HepG2 (cell line): ENCODE measurements around the gene POLR2B. TPM values are rescaled to one million over a fixed set of nuclear protein-coding genes. Genes with fewer than 3 reads are reported as not detected.
A peak's percentile ranks its signal among the peaks of the same experiment; 100 is the strongest.

Experiments
- ATAC-seq: fragments of 200-7000 bp; cut with Tn5 transposase; 3 replicates; pipeline ENCODE4 v1.9.1; 2020; ENCODE audit warnings: mild to moderate bottlenecking, moderate library complexity
- BruUV-seq: library from RNA; stranded (reverse); fragments of 400-500 nt; replicated peaks from 2 replicates; lab custom pipeline; 2021; lab: Mats Ljungman, UMichigan
- CTCF ChIA-PET: fragments of 300-600 bp; formaldehyde crosslinking; extraction: SDS; loops from one replicate; lab custom pipeline; 2021; ENCODE audit warnings: low total read pairs, inconsistent platforms, low intra/inter-chr PET ratio; lab: Yijun Ruan, JAX
- POLR2A ChIA-PET: fragments of 350-600 bp; sonication (Branson Sonifier 250); formaldehyde crosslinking; loops from one replicate; lab custom pipeline; 2020; ENCODE audit warnings: antibody characterized with exemption, inconsistent platforms; lab: Yijun Ruan, JAX
- DNase-seq: peaks from one replicate; pipeline ENCODE4 v3.0.0-alpha.2; 2015; ENCODE audit warnings: low spot score
- FAIRE-seq: peaks from 3 replicates; lab custom pipeline; 2011; peaks lifted over from hg19 to GRCh38; lab: Jason Lieb, UNC
- H2AFZ ChIP-seq: one replicate; pipeline ENCODE4 v1.6.1; 2011; ENCODE audit warnings: low read length, inconsistent platforms
- H3K27ac ChIP-seq: fragments of 300-600 bp; 3 replicates; pipeline ENCODE4 v1.8.0; 2011; ENCODE audit warnings: mixed run types, mild to moderate bottlenecking, mixed read lengths, low read length, inconsistent platforms; ENCODE audit not compliant: insufficient read depth; ENCODE audit errors: extremely low read length
- H3K27me3 ChIP-seq, 2 experiments: fragments of 200-600 bp in 1 of 2; 2 replicates in 1 of 2; 3 replicates in 1 of 2; pipeline versions ENCODE4 v1.6.0 to v1.8.0; 2011; ENCODE audit warnings: low read length in 2 of 2, mild to moderate bottlenecking in 2 of 2, moderate library complexity in 2 of 2, inconsistent platforms in 1 of 2; ENCODE audit not compliant: insufficient read depth in 2 of 2, control insufficient read depth in 1 of 2
- H3K36me3 ChIP-seq, 2 experiments: fragments of 200-600 bp in 1 of 2; replicated peaks in 1 of 2; 2 replicates in 1 of 2; 3 replicates in 1 of 2; pipeline versions ENCODE4 v1.5.1 to v1.8.0; 2011; ENCODE audit warnings: low read length in 2 of 2, inconsistent platforms in 1 of 2; ENCODE audit not compliant: insufficient read depth in 2 of 2, control insufficient read depth in 1 of 2
- H3K4me1 ChIP-seq: 2 replicates; pipeline ENCODE4 v1.5.1; 2012; ENCODE audit warnings: low read length, inconsistent platforms; ENCODE audit not compliant: insufficient read depth
- H3K4me2 ChIP-seq: 2 replicates; pipeline ENCODE4 v1.6.0; 2011; ENCODE audit warnings: low read depth, low read length, inconsistent platforms
- H3K4me3 ChIP-seq, 3 experiments: fragments of 200-600 bp in 1 of 3; sonication (generic), shearing (Covaris generic) in 1 of 3; replicated peaks in 1 of 3; 2 replicates each; pipeline ENCODE4 v1.5.1; 2011 to 2016; ENCODE audit warnings: low read length in 3 of 3, inconsistent platforms in 2 of 3, low read depth in 2 of 3, mild to moderate bottlenecking in 2 of 3, control low read depth in 1 of 3, mixed read lengths in 1 of 3; ENCODE audit not compliant: insufficient read depth in 1 of 3
- H3K79me2 ChIP-seq: one replicate; pipeline ENCODE4 v1.6.1; 2011; ENCODE audit warnings: low read length, inconsistent platforms; ENCODE audit not compliant: insufficient read depth
- H3K9ac ChIP-seq: 2 replicates; pipeline ENCODE4 v1.6.0; 2011; ENCODE audit warnings: mild to moderate bottlenecking, low read depth, low read length, inconsistent platforms; ENCODE audit not compliant: insufficient read depth
- H3K9me3 ChIP-seq: 2 replicates; pipeline ENCODE4 v1.5.1; 2012; ENCODE audit warnings: mild to moderate bottlenecking, low read length
- H4K20me1 ChIP-seq: 2 replicates; pipeline ENCODE4 v1.6.0; 2011; ENCODE audit warnings: inconsistent platforms, mild to moderate bottlenecking, low read length, moderate library complexity; ENCODE audit not compliant: insufficient read depth
- BRD4 ChIP-seq: sonication (generic); formaldehyde crosslinking; IDR thresholded peaks from 2 replicates; pipeline ENCODE4 v1.4.0; 2020; ENCODE audit warnings: missing genetic modification reagents
- DDIT3 ChIP-seq: sonication (generic); formaldehyde crosslinking; IDR thresholded peaks from 2 replicates; pipeline ENCODE4 v1.4.0; 2020; ENCODE audit warnings: mild to moderate bottlenecking, missing genetic modification reagents
- FLYWCH1 ChIP-seq: sonication (generic); formaldehyde crosslinking; IDR thresholded peaks from 2 replicates; pipeline ENCODE4 v1.8.1; 2023; ENCODE audit warnings: mild to moderate bottlenecking, missing genetic modification reagents
- FOXK2 ChIP-seq: fragments of 450-650 bp; IDR thresholded peaks from 2 replicates; pipeline ENCODE4 v1.6.1; 2016
- GLMP ChIP-seq: sonication (generic); formaldehyde crosslinking; IDR thresholded peaks from 2 replicates; pipeline ENCODE4 v1.9.0; 2021; ENCODE audit warnings: missing genetic modification reagents, mild to moderate bottlenecking, borderline replicate concordance
- HMGA1 ChIP-seq: sonication (generic); formaldehyde crosslinking; conservative IDR thresholded peaks from 2 replicates; pipeline ENCODE4 v1.4.0; 2020; ENCODE audit warnings: missing genetic modification reagents
- HNF4A ChIP-seq: sonication (generic); formaldehyde crosslinking; IDR thresholded peaks from 2 replicates; pipeline ENCODE4 v1.4.0; 2020; ENCODE audit warnings: missing genetic modification reagents
- HOXA3 ChIP-seq: sonication (generic); formaldehyde crosslinking; IDR thresholded peaks from 2 replicates; pipeline ENCODE4 v1.5.0; 2020; ENCODE audit warnings: missing genetic modification reagents
- U2AF2 ChIP-seq: fragments of 200-400 bp; formaldehyde crosslinking; IDR thresholded peaks from 2 replicates; pipeline ENCODE4 v1.6.1; 2017; ENCODE audit warnings: low read depth, mild to moderate bottlenecking, low read length
- XRCC5 ChIP-seq: fragments of 200-400 bp; formaldehyde crosslinking; optimal IDR thresholded peaks from 2 replicates; pipeline ENCODE3; 2017; ENCODE audit warnings: mild to moderate bottlenecking, low read length
- YEATS4 ChIP-seq: sonication (generic); formaldehyde crosslinking; IDR thresholded peaks from 2 replicates; pipeline ENCODE4 v1.4.0; 2020; ENCODE audit warnings: missing genetic modification reagents, borderline replicate concordance
- ZEB1 ChIP-seq: IDR thresholded peaks from 2 replicates; pipeline ENCODE4 v1.6.1; 2012; ENCODE audit warnings: mild to moderate bottlenecking, low read depth, inconsistent platforms; ENCODE audit not compliant: insufficient replicate concordance
- ZNF12 ChIP-seq: sonication (generic); formaldehyde crosslinking; IDR thresholded peaks from 2 replicates; pipeline ENCODE4 v1.5.0; 2020; ENCODE audit warnings: missing genetic modification reagents
- ZNF121 ChIP-seq: sonication (generic); formaldehyde crosslinking; IDR thresholded peaks from 2 replicates; pipeline ENCODE4 v1.5.0; 2020; ENCODE audit warnings: mild to moderate bottlenecking, missing genetic modification reagents
- ZNF234 ChIP-seq: sonication (generic); formaldehyde crosslinking; conservative IDR thresholded peaks from 2 replicates; pipeline ENCODE4 v1.5.1; 2020; ENCODE audit warnings: mild to moderate bottlenecking, missing genetic modification reagents
- ZNF280D ChIP-seq: sonication (generic); formaldehyde crosslinking; IDR thresholded peaks from 2 replicates; pipeline ENCODE4 v1.5.1; 2020; ENCODE audit warnings: mild to moderate bottlenecking, missing genetic modification reagents
- ZNF326 ChIP-seq: sonication (generic); formaldehyde crosslinking; IDR thresholded peaks from 2 replicates; pipeline ENCODE4 v1.4.0; 2020; ENCODE audit warnings: missing genetic modification reagents, borderline replicate concordance
- ZNF672 ChIP-seq: sonication (generic); formaldehyde crosslinking; IDR thresholded peaks from 2 replicates; pipeline ENCODE4 v1.8.1; 2022; ENCODE audit warnings: missing genetic modification reagents
- ZNF792 ChIP-seq: IDR thresholded peaks from 2 replicates; pipeline ENCODE4 v1.6.1; 2016
- WGBS: methylation state at CpG from one replicate; pipeline ENCODE4 v1.1.6; 2017; ENCODE audit warnings: low lambda C conversion rate; 5-methylcytosine and 5-hydroxymethylcytosine counted together
- in situ Hi-C: cut with HindIII; loops from 2 replicates; pipeline ENCODE4 v1.10.0; 2017; ENCODE audit warnings: low pct_unique_long_range_greater_than_20kb; ENCODE audit not compliant: extremely low pct_ligation_motif_present
- intact Hi-C: fragments of 100-400 bp; cut with micrococcal nuclease; formaldehyde crosslinking; loops from one replicate; pipeline ENCODE4 v1.10.0; 2022; ENCODE audit not compliant: unreplicated experiment
- polyA plus RNA-seq, 8 experiments: library from polyadenylated mRNA; depleted of rRNA in 3 of 8; stranded (reverse) in 7 of 8; unstranded in 1 of 8; fragments of >200 nt; fragmentation: Illumina TruSeq in 4 of 8; extraction: Trizol in 4 of 8; gene quantifications; 2 replicates each; pipeline versions ENCODE4 v1.2.1 to v1.2.3, GENCODE V29; 2011 to 2016; ENCODE audit warnings: low read depth in 4 of 8, missing spikeins in 1 of 8, mixed read lengths in 1 of 8; ENCODE audit not compliant: insufficient read depth in 1 of 8
- total RNA-seq, 5 experiments: library from RNA; depleted of rRNA; stranded (reverse); fragments of >200 nt; fragmentation: Illumina TruSeq; extraction: Trizol; gene quantifications; 2 replicates each; pipeline ENCODE4 v1.2.3, GENCODE V29; 2016; ENCODE audit warnings: low read depth in 1 of 5
- TF ChIP-seq, protein P1 (sequence below): sonication (generic); formaldehyde crosslinking; IDR thresholded peaks from 2 replicates; pipeline ENCODE4 v1.5.0; 2020; ENCODE audit warnings: mild to moderate bottlenecking, missing genetic modification reagents, moderate library complexity

The POLR2B gene
- total and polyA plus RNA-seq, 2 of the 13 experiments (the other 11 are each of a cell fraction or from before 2014, with no cell fraction given) = 70.6 to 116 TPM

DNA sequence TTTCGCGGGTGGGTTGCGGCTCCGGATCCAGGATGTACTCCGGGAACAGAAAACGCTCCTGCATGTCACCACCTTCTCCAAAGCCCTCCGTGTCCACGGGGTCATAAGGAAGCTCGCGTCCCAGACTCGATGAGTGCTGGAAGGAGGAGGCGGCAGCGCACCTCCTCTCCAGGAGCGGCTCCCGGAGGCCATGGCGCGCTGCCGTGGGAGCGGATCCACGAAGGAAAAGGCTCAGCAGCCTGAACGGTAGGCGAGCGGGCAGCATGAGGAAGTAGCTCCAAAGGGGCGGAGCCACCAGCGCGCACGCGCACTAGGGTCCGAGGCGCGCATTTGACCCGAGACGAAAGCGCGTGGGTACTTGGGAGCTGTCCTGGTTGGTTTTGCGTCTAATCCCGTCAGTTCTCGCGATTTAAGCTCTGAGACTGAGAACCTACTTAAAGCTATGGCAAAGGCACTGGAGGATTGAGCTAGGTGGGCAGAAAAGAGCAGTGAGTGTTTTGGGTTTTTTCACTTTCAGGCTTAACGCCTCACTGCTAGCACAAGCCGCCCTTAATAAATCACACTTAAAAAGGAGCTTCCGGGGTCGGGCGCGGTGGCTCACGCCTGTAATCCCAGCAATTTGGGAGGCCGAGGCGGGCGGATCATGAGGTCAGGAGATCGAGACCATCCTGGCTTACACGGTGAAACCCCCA, 1.2 kb upstream of the POLR2B start, which contains the start of gene NOA1:
Gene NOA1 (minus strand): TSS at position 286 of the 692 bp plus-strand sequence. CDS start 21 bp downstream, at position 265.
- DNase-seq (peak; percentile 98), ATAC-seq (peak; percentile 81), FAIRE-seq (peak; percentile 98)
- ChIA-PET POLR2A (interaction anchor here (0.6 to 3.5 kb wide), 13 partner anchors 11 to 1432 kb away, joined by 3 to 49 read pairs (median 4); partner anchors contain the start of genes AASDH, PAICS, PPAT and REST), CTCF (no interaction called here)
- Histone ChIP-seq H3K4me2 (peak within 1 kb of the TSS; percentile 89), H3K9me3 (peaks cover 14% of the 10 kb centered on the region), H3K27me3 (no peaks in the 10 kb centered on the region; a peak in 1 of 5 replicates), H2AFZ (no peak within 1 kb of the TSS), H3K79me2 (peaks cover 70% of the 10 kb centered on the region), H3K4me3 (peak within 1 kb of the TSS; percentile 90 to 93 (median 92)), H3K4me1 (peaks cover 41% of the 10 kb centered on the region), H3K27ac (peak within 1 kb of the TSS; percentile 88), H3K36me3 (peaks cover 11 to 18% of the 10 kb centered on the region in 2 experiments), H4K20me1 (peaks cover 30% of the 10 kb centered on the region), H3K9ac (peak within 1 kb of the TSS; percentile 97)
- intact Hi-C loops = loop anchor here (2.0 to 5.0 kb wide), 3 partner anchors 17 to 540 kb away; partner anchors contain the start of genes PAICS and PPAT
- no TSS peak for BruUV-seq
- WGBS = 2% methylated on average over 18 of the region's 51 CpGs
- in situ Hi-C loops = no loop called here
- TF ChIP-seq, protein P1, sequence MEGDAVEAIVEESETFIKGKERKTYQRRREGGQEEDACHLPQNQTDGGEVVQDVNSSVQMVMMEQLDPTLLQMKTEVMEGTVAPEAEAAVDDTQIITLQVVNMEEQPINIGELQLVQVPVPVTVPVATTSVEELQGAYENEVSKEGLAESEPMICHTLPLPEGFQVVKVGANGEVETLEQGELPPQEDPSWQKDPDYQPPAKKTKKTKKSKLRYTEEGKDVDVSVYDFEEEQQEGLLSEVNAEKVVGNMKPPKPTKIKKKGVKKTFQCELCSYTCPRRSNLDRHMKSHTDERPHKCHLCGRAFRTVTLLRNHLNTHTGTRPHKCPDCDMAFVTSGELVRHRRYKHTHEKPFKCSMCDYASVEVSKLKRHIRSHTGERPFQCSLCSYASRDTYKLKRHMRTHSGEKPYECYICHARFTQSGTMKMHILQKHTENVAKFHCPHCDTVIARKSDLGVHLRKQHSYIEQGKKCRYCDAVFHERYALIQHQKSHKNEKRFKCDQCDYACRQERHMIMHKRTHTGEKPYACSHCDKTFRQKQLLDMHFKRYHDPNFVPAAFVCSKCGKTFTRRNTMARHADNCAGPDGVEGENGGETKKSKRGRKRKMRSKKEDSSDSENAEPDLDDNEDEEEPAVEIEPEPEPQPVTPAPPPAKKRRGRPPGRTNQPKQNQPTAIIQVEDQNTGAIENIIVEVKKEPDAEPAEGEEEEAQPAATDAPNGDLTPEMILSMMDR (CRISPR knock-in tag) = no peak
- TF ChIP-seq HOXA3 (no peak; the same call in 1 of the 2 replicates), ZNF12 (CRISPR knock-in tag) (no peak), ZEB1 (no peak), HMGA1 (no peak), FLYWCH1 (CRISPR knock-in tag) (no peak), ZNF280D (CRISPR knock-in tag) (no peak), FOXK2 (no peak), BRD4 (no peak), ZNF792 (peak; percentile 42; the same call in 1 of the 2 replicates), ZNF121 (CRISPR knock-in tag) (no peak), ZNF672 (CRISPR knock-in tag) (no peak), YEATS4 (peak; percentile 57; the same call in 1 of the 2 replicates), U2AF2 (no peak), ZNF234 (CRISPR knock-in tag) (no peak), XRCC5 (no peak), GLMP (CRISPR knock-in tag) (no peak), HNF4A (CRISPR knock-in tag) (no peak), DDIT3 (CRISPR knock-in tag) (no peak), ZNF326 (no peak)
